Measurements from ENCODE around the gene C5orf47. TPM values are rescaled to one million over a fixed set of nuclear protein-coding genes. Genes with fewer than 3 reads are reported as not detected.
A peak's percentile ranks its signal among the peaks of the same experiment; 100 is the strongest.

Gene C5orf47
- total RNA-seq, 1 experiment from 2014 or later: 0.09 TPM

GRCh38 chr5:173972607-173972924, 16.4 kb upstream of the C5orf47 start:
- H3K27ac Mint-ChIP-seq: peak overlapping the region; percentile 86 to 98 (median 86); a peak in 5 of 7 replicates
- no peak overlapping the region for H3K27ac ChIP-seq (ENCODE audit: insufficient read length, low read depth, low read length)
- no peak overlapping the region for H2BK120ac ChIP-seq (ENCODE audit: low read depth, low read length, poor library complexity, severe bottlenecking)

More at GRCh38 chr5:173972607-173972924, 16.4 kb upstream of the C5orf47 start:
- H2BK15ac ChIP-seq (ENCODE audit: low read depth, low read length): no peak overlapping the region
- H4K5ac ChIP-seq (ENCODE audit: insufficient read length, low read depth, low read length): no peak overlapping the region
- TF ChIP-seq CTCF (conservative IDR thresholded peaks at IDR 0.05): no peak
- H3K27me3 ChIP-seq (ENCODE audit: insufficient read depth, low read length): no peaks in the 10 kb centered on the region
- no peaks in the 10 kb centered on the region for H3K23me2 ChIP-seq (ENCODE audit: insufficient read length, low read depth, low read length, poor library complexity, severe bottlenecking)
- no peaks in the 10 kb centered on the region for H3K9me3 ChIP-seq (ENCODE audit: control insufficient read depth, low read depth, low read length)
- H3K56ac ChIP-seq (ENCODE audit: insufficient read length, low read depth, low read length): no peak overlapping the region
- no CpG with 5 or more reads among the region's 6 CpGs for WGBS (ENCODE audit: extremely low coverage, insufficient read length, low lambda C conversion rate)
- no peak overlapping the region for H4K91ac ChIP-seq (ENCODE audit: insufficient read length, low read depth, low read length)
- no peak overlapping the region for H2BK12ac ChIP-seq (ENCODE audit: insufficient read length, low read depth, low read length)
- DNase-seq: no peak
- Mint-ChIP-seq H3K4me3 (peak overlapping the region; percentile 69 to 75; a peak in 4 of 5 replicates), H3K9me3 (peaks cover 3 to 9% of the 10 kb centered on the region in 2 experiments; a peak in 3 of 5 replicates), H3K27me3 (ENCODE audit: low read depth) (peaks cover 3% of the 10 kb centered on the region), H3K4me1 (peaks cover 56 to 62% of the 10 kb centered on the region in 2 experiments), H3K36me3 (ENCODE audit: insufficient read depth in 1 of 3, low read depth in 3 of 3) (peaks cover 0 to 4% (median 3%) of the 10 kb centered on the region in 3 experiments; a peak in 3 of 7 replicates)
- H2AFZ ChIP-seq (ENCODE audit: low read length): no peak overlapping the region
- no peaks in the 10 kb centered on the region for H4K20me1 ChIP-seq (ENCODE audit: control insufficient read depth, insufficient read depth, insufficient read length)
- no peak overlapping the region for H2BK20ac ChIP-seq (ENCODE audit: low read depth, low read length, poor library complexity, severe bottlenecking)
- H2AK5ac ChIP-seq (ENCODE audit: insufficient read length, low read length): no peak overlapping the region
- no peak overlapping the region for H3T11ph ChIP-seq (ENCODE audit: low read length)
- peak overlapping the region; percentile 5; the same call in 1 of the 2 replicates for H3K14ac ChIP-seq (ENCODE audit: insufficient read depth, low read length)
- no peaks in the 10 kb centered on the region for H3K79me2 ChIP-seq (ENCODE audit: insufficient read depth, low read length)
- no peak overlapping the region for H3K4ac ChIP-seq (ENCODE audit: low read depth, low read length)
- no peak overlapping the region for H4K8ac ChIP-seq (replicated peaks; ENCODE audit: insufficient read length, low read depth, low read length)
- no peak overlapping the region for H3K9ac ChIP-seq (ENCODE audit: extremely low read depth, insufficient read length, low read length)
- H3K4me2 ChIP-seq (ENCODE audit: insufficient read depth, insufficient read length, low read length): peak overlapping the region; percentile 59
- H3K4me1 ChIP-seq (ENCODE audit: insufficient read depth, low read length): peaks cover 5% of the 10 kb centered on the region; the same call in 1 of the 2 replicates
- H3K18ac ChIP-seq (ENCODE audit: insufficient read length, low read depth, low read length): no peak overlapping the region
- H3K23ac ChIP-seq (ENCODE audit: insufficient read length, low read depth, low read length): no peak overlapping the region
- H2BK5ac ChIP-seq (ENCODE audit: insufficient read length, low read length): no peak overlapping the region
- no peaks in the 10 kb centered on the region for H3K79me1 ChIP-seq (ENCODE audit: insufficient read depth, low read depth, low read length, poor library complexity, severe bottlenecking)
